GM06990 (cell line): ENCODE data around the gene JAG2.
A peak's percentile ranks its signal among the peaks of the same experiment; 100 is the strongest.

Experiments
- DNase-seq: peaks from one replicate; pipeline ENCODE4 v3.0.0-alpha.2; 2011; ENCODE audit not compliant: insufficient read length; ENCODE audit errors: extremely low read depth
- H3K27me3 ChIP-seq: replicated peaks from 2 replicates; pipeline ENCODE4 v1.6.0; 2011; ENCODE audit warnings: low read length; ENCODE audit not compliant: control insufficient read depth, insufficient read depth
- H3K36me3 ChIP-seq: 2 replicates; pipeline ENCODE4 v1.5.1; 2011; ENCODE audit warnings: low read length; ENCODE audit not compliant: control insufficient read depth, insufficient read depth
- H3K4me3 ChIP-seq: replicated peaks from 2 replicates; pipeline ENCODE4 v1.5.1; 2011; ENCODE audit warnings: low read depth, mild to moderate bottlenecking, control low read depth, low read length
- TF ChIP-seq, protein P1 (sequence below): IDR thresholded peaks from 2 replicates; pipeline ENCODE4 v1.5.1; 2011; ENCODE audit warnings: low read length, control low read depth, mild to moderate bottlenecking, inconsistent platforms; ENCODE audit not compliant: insufficient read depth, poor library complexity, severe bottlenecking

The JAG2 gene

DNA sequence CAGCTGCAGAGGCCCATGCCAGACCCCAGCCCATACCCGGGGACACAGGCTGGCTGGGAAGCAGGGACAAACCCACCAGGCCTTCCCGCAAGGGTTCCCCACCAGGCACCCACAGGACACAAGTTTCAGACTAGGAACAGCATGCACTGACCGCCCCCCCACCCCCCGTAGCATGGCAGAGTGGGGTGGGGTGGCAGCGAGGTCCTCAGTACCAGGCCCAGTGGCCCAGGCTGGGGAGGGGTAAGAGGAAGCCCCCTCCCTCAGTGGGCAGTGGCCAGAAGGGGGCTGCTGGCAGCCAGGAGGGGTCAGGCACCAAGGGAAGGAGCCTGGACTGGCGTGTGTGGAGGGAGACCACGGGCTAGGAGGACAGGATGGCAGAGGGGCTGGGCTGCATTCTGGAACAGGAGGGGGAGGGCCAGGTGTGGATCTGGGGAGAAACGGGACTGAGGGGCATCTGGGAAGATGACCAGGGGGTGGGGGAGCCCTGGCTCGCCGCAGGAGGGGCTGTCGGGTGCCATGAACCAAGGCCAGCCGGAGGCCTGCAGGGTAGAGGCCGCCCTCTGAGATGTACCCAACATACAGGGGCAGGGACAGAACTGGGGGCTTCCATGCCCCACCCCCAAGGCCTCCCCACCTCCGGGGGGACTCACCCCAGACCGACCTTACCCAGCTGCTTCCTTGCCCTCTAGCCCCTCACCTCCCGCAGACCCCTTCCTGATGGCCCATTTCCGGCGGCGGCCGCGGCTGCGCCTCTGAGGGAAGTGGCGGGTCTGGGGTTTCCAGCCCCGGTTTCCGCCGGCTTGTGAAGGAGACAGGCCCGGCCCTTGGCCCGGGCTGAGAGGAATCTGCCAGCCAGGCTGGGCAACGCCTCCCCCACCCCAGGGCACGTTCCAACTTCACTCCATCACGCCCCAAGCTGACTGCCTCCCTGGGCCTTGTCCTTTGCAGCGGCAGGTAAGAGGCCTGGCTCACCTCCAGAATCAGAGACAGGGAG lies 5.6 kb upstream of the JAG2 start:
- DNase-seq, result peak; percentile 52
- Histone ChIP-seq H3K36me3 (no peaks in the 10 kb centered on the region), H3K4me3 (no peak overlapping the region), H3K27me3 (peaks cover 2% of the 10 kb centered on the region)
- TF ChIP-seq, protein P1, sequence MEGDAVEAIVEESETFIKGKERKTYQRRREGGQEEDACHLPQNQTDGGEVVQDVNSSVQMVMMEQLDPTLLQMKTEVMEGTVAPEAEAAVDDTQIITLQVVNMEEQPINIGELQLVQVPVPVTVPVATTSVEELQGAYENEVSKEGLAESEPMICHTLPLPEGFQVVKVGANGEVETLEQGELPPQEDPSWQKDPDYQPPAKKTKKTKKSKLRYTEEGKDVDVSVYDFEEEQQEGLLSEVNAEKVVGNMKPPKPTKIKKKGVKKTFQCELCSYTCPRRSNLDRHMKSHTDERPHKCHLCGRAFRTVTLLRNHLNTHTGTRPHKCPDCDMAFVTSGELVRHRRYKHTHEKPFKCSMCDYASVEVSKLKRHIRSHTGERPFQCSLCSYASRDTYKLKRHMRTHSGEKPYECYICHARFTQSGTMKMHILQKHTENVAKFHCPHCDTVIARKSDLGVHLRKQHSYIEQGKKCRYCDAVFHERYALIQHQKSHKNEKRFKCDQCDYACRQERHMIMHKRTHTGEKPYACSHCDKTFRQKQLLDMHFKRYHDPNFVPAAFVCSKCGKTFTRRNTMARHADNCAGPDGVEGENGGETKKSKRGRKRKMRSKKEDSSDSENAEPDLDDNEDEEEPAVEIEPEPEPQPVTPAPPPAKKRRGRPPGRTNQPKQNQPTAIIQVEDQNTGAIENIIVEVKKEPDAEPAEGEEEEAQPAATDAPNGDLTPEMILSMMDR, result no peak

DNA sequence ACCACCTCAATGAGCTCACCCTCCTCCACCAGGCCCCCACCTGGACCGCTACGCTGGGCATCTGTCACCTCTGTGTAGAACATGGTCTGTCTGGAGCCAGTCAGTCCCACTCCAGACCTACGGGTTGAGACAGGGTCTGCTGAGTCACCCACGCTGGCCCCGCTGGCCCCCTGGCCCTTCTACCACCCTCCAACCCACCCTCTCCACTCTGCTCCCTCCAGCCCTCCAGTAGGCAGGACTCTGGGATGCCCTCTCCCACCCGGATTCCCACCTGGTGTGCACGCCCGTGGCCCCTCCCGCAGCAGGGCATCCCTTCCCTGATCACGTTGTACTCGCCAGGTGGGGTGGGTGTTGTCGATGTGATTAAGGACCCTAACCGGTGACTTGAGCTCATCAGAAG lies 4.6 kb upstream of the JAG2 start:
- no peak overlapping the region for H3K4me3 ChIP-seq
- TF ChIP-seq, protein P1, result no peak
- H3K36me3 ChIP-seq, result no peaks in the 10 kb centered on the region
- peaks cover 2% of the 10 kb centered on the region for H3K27me3 ChIP-seq
- DNase-seq, result no peak

- no peak for DNase-seq
- TF ChIP-seq, protein P1, result no peak
- H3K36me3 ChIP-seq, result no peaks in the 10 kb centered on the region
Observed at GRCh38 chr14:105172476-105172875, 3.9 kb upstream of the JAG2 start.

DNA sequence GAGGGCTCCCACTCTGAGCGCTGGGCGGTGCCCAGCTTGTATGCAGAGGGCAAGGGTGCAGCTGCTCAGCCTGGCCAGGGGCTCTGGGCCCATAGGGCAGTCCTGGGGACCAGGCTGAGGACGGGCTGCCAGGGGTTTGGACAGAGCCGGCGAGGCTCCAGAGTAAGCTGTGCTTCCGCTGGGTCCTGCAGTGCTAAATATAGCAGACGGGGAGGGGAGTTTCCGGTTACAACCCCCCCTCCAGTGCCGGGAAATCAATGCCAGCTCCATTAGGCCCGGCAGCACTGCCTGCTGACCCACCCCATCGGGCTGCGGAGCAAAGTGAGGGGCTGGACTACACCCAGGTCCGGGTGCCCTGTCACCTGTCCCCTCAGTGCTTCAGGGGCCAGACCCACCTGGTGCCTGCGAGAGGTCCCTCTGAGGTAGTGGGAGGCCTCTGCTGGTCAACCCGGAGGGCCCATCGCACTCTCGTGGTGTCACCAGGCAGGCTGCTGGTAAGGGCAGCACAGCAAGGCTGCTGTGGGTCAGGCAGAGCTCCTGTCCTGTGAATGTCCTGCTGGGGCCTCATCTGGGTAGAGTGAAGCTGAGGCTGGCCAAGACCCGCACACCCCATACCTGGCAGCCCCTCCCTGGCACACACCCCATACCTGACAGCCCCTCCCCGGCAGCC lies 2.6 kb upstream of the JAG2 start:
- H3K36me3 ChIP-seq, result no peaks in the 10 kb centered on the region
- no peak for DNase-seq
- H3K4me3 ChIP-seq, result no peak overlapping the region
- H3K27me3 ChIP-seq, result peaks cover 2% of the 10 kb centered on the region
- TF ChIP-seq, protein P1, result no peak

More at GRCh38 chr14:105172476-105172875, 3.9 kb upstream of the JAG2 start:
- Histone ChIP-seq H3K4me3 (no peak overlapping the region), H3K27me3 (peaks cover 2% of the 10 kb centered on the region)

GRCh38 chr14:105169776-105170655 lies 1.4 kb upstream of the JAG2 start:
- DNase-seq, result no peak
- peaks cover 2% of the 10 kb centered on the region for H3K27me3 ChIP-seq
- H3K4me3 ChIP-seq, result no peak overlapping the region
- TF ChIP-seq, protein P1, result no peak
- no peaks in the 10 kb centered on the region for H3K36me3 ChIP-seq
